Esophagus muscularis mucosa (tissue), 4 donors: ENCODE measurements around the gene GOLGA8O. TPM values are rescaled to one million over a fixed set of nuclear protein-coding genes. Genes with fewer than 3 reads are reported as not detected.
A peak's percentile ranks its signal among the peaks of the same experiment; 100 is the strongest.
"Not testable (repeated sequence)": the region's sequence is repeated elsewhere in the genome, so short reads cannot be mapped to it uniquely, and the experiment has no call there.

ENCODE experiments used
- DNase-seq: peaks from one replicate; pipeline ENCODE4 v3.0.0-alpha.2; 2017; ENCODE audit errors: extremely low spot score
- H3K27ac ChIP-seq, 4 donors: fragments of 200-600 bp; sonication (generic); replicated peaks in 1 of 4; 1 replicate in 3 of 4; 2 replicates in 1 of 4; pipeline ENCODE4 v1.5.1; 2016 to 2019; ENCODE audit warnings: mild to moderate bottlenecking in 1 of 4
- H3K27me3 ChIP-seq, 4 donors: fragments of 200-600 bp; sonication (generic); one replicate each; pipeline versions ENCODE4 v1.5.1 to v1.6.0; 2016 to 2019
- H3K36me3 ChIP-seq, 4 donors: fragments of 200-600 bp; sonication (generic); one replicate each; pipeline ENCODE4 v1.5.1; 2016 to 2019
- H3K4me1 ChIP-seq, 4 donors: fragments of 200-600 bp; sonication (generic); one replicate each; pipeline ENCODE4 v1.5.1; 2016 to 2019
- H3K4me3 ChIP-seq, 4 donors: fragments of 200-600 bp; sonication (generic); 1 replicate in 2 of 4; 2 replicates in 2 of 4; pipeline ENCODE4 v1.5.1; 2016 to 2019; ENCODE audit warnings: mild to moderate bottlenecking in 4 of 4, moderate library complexity in 1 of 4
- H3K9me3 ChIP-seq, 4 donors: fragments of 200-600 bp; sonication (generic); 1 replicate in 3 of 4; 2 replicates in 1 of 4; pipeline ENCODE4 v1.5.1; 2016 to 2019
- WGBS: methylation state at CpG from one replicate; pipeline ENCODE4 v1.1.5; 2018; 5-methylcytosine and 5-hydroxymethylcytosine counted together
- intact Hi-C: fragments of 100-400 bp; cut with DNase I; formaldehyde crosslinking; loops from one replicate; pipeline ENCODE4 v1.15.1; 2023
- total RNA-seq, 4 donors: library from RNA; depleted of rRNA; stranded (reverse); fragments of >200 nt; gene quantifications; one replicate each; pipeline versions ENCODE4 v1.1.0 to v1.2.1, GENCODE V29; 2016

The GOLGA8O gene, protein sequence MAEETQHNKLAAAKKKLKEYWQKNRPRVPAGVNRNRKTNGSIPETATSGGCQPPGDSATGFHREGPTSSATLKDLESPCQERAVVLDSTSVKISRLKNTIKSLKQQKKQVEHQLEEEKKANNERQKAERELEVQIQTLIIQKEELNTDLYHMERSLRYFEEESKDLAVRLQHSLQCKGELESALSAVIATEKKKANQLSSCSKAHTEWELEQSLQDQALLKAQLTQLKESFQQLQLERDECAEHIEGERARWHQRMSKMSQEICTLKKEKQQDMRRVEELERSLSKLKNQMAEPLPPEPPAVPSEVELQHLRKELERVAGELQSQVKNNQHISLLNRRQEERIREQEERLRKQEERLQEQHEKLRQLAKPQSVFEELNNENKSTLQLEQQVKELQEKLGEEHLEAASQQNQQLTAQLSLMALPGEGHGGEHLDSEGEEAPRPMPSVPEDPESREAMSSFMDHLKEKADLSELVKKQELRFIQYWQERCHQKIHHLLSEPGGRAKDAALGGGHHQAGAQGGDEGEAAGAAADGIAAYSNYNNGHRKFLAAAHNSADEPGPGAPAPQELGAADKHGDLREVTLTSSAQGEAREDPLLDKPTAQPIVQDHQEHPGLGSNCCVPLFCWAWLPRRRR
- total RNA-seq, result under 1 TPM in 2 of 4 donors, not detected in 2; 0.33 to 0.39 TPM

DNA sequence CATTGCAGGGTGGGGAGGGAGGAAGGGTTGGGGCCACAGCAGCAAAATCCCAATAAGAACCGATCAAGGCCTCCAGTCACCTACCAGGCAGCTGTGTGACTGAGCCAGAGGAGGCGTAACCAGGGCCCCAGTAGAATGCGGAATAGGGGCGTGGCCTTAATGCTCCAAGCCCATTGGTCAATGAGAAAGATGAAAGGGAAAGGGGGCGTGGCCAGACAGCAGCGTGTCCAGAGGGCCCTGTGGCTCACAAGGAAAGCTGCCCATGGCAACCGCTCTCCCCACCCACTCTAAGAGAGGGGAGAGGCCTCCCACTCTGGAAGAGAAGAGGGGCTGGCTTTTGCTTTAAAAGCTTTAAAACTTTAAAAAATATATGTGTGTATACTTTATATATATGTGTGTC, at the start of gene GOLGA8O:
Gene GOLGA8O, minus strand, starts transcription at position 101 of the 400 bp plus-strand sequence. Its CDS starts 98 bp downstream, at position 3.
- H3K4me1 ChIP-seq, H3K27me3 ChIP-seq, DNase-seq, intact Hi-C loops, H3K36me3 ChIP-seq, H3K9me3 ChIP-seq, H3K4me3 ChIP-seq, H3K27ac ChIP-seq: not testable (repeated sequence)
- no CpG with 5 or more reads among the region's 7 CpGs for WGBS

DNA sequence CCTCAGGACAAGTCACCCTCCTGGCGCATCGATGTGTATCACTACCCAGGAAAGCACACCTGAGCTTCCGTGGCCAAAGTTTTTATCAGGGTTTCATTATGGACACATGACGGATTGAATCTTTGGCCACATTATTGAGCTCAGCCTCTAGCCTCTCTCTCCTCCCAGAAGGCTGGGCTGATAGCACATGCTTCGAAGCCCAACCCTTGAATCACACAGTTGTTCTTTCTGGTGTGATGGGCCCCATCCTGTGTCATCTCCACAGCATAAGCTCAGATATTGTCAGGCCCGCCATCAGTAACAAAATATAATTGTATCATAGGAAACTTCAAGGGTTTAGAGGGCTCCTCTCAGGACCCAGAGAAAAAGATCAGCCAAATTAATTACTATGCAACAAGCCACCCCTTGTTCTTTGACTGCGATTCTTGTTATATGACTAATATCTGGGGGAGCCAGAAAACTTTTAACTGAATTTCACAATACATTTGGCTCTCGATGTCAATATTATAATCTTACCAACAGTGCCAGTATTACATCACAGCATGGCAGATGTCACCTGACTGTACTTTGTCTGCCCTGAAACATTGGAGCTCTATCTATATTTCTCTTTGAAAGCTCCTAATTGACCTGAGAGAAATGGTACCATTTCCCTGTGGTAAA, 48.8 kb upstream of the GOLGA8O start:
- H3K4me3 ChIP-seq, H3K9me3 ChIP-seq, DNase-seq, intact Hi-C loops, H3K36me3 ChIP-seq, H3K4me1 ChIP-seq, H3K27me3 ChIP-seq, H3K27ac ChIP-seq: not testable (repeated sequence)
- no CpG with 5 or more reads among the region's 8 CpGs for WGBS

DNA sequence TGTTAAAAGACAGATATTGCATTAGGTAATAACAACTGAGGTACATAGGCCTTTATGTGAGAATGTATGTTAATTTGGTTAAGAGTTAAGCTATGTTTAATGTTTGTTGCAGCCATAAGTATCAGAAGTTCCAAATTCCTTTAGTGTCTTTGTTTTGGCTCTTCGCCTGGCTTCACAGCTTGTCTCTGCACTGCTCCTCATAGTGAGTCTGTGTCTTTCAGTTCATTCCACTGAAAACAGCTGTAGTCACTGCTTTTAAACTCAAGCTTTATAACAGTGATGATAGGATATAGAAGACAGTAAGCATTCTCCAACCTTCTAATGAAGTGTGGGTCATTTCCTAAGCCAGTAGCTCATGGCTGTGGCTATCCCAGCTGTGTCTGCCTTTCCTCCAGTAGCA, 47.5 kb upstream of the GOLGA8O start:
- H3K4me1 ChIP-seq, H3K36me3 ChIP-seq, H3K27me3 ChIP-seq, H3K4me3 ChIP-seq, H3K9me3 ChIP-seq, intact Hi-C loops, DNase-seq, H3K27ac ChIP-seq: not testable (repeated sequence)
- 25% methylated on average over 1 of the region's 1 CpG for WGBS

DNA sequence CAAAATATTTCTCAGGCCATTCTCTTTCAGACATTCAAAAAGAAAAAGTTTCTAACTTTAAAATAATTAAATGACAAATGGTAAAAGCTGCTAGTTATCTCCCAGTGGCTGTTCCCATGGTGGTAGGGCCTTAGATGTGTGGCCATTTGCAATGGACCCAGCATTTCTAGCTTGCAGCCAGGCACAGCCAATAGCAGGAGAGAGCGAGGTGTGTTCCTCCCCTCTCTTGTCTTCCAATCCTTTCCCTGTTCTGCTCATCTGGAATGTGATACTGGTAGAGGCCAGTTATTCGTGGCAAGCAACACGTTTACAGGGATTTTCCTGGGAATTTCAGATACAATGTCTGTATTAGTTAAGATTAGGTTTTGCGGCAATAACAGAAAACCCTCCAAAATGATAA, 37.3 kb upstream of the GOLGA8O start:
- H3K4me1 ChIP-seq, intact Hi-C loops, H3K4me3 ChIP-seq, H3K27ac ChIP-seq, H3K36me3 ChIP-seq, H3K27me3 ChIP-seq, H3K9me3 ChIP-seq, DNase-seq: not testable (repeated sequence)
- no CpG with 5 or more reads among the region's 4 CpGs for WGBS

DNA sequence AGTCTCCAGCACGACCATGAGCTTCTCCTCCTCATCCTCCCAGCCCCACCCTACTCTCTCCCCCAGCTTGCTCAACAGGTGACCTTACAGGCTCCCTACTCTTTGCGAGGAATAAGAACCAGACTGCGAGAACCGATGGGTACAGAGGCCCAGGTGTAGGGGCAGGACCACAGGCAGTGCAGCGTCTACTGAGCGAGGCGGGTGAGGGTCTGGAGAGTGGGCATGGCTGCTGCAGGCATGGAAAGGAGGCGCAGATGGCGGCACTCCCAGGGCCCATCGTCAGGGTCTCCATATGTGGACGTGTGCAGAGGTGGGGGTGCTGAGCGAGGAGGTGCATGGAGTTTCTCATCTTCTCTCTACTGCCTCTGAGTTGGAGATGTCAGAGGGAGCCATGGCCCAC, 31.0 kb upstream of the GOLGA8O start:
- H3K4me1 ChIP-seq, intact Hi-C loops, DNase-seq, H3K36me3 ChIP-seq, H3K27me3 ChIP-seq, H3K9me3 ChIP-seq, H3K4me3 ChIP-seq, H3K27ac ChIP-seq: not testable (repeated sequence)
- WGBS, result 93% methylated on average over 8 of the region's 12 CpGs

DNA sequence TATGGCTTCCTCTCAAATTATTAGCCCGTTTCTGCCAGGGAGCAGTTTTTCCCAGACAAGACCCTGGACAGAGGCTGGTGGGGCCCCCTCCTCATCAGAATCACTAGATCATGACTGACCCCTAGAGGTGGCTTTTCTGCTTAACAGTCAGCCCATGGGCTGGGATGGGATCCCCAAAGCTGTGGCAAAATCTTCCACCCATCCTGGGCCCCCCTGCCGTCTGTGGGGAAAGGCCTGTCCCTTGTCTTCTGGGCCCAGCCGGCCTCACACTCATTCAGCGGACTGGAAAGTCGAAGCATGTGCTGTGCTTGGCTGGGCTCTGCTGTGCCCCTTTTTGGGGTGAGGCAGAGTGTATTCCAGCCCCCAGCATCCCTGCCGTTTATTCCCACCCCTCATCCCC, 27.9 kb upstream of the GOLGA8O start:
- H3K27me3 ChIP-seq, intact Hi-C loops, H3K36me3 ChIP-seq, H3K9me3 ChIP-seq, H3K4me3 ChIP-seq, H3K27ac ChIP-seq, H3K4me1 ChIP-seq: not testable (repeated sequence)
- peak; percentile 31 for DNase-seq
- no CpG with 5 or more reads among the region's 6 CpGs for WGBS

DNA sequence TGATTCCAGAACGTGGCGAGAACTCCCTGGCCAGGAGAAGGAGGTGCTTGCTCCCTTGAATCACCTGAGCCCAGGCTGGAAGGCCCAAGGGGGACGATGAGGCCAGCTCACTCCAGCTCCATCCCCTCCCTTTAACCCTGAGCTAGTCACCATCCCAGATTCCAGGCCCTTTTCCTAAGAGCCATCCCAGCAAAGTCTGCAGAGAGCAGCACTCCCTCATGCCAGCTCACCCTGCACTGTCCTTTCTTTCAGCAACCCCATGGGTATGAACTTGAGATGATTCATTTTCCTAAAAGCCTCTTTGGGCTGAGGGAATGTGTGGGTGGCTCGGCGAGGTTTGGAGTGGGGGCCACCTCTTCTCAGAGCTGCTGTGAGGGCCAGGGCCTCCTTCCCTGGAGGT, 26.2 kb upstream of the GOLGA8O start:
- H3K27me3 ChIP-seq, H3K4me3 ChIP-seq, H3K27ac ChIP-seq, H3K4me1 ChIP-seq, H3K36me3 ChIP-seq, DNase-seq, intact Hi-C loops, H3K9me3 ChIP-seq: not testable (repeated sequence)
- no CpG with 5 or more reads among the region's 5 CpGs for WGBS

DNA sequence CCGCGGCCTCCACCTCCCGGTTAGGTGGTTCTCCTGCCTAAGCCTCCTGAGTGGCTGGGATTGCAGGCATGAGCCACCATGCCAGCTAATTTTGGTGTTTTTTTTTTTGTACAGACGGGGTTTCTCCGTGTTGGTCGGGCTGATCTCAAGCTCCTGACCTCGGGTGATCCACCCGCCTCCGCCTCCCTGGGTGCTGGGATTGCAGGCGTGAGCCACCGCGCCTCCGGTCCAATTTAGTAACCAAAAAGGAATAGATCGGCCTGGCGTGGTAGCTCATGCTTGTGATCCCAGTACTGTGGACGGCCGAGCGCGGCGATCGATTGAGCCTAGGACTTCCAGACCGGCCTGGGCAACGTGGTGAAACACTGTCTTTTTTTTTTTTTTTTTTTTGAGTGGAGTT, 12.6 kb upstream of the GOLGA8O start:
- WGBS, result 96% methylated on average over 21 of the region's 23 CpGs
- H3K27me3 ChIP-seq, H3K27ac ChIP-seq, DNase-seq, H3K4me3 ChIP-seq, H3K36me3 ChIP-seq, H3K4me1 ChIP-seq, intact Hi-C loops, H3K9me3 ChIP-seq: not testable (repeated sequence)

DNA sequence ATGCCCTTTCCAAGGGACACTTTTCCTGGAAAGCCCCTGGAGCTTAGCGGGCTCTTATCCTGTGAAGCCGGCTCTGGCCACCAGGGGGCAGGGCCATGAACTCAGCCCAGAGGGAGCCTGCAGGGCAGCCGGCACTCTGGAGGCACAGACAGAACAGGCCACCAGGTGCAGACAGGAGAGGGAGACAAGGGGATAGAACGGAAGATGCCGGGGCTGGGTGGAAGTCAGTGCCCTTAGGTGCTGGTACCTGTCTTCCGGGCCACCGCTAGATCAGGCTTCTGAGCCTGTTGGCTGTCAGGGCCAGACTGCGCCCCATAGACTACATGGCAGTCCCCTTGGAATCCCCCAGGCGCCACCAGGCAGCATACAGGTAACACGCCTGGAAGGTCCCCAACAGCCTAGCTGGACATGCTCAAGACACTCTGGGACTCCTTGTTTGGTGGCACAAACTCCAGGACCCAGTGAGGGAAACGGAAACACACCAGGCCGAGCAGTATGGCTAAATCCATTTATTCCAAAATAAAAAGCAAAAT, 14.9 kb downstream of the GOLGA8O start:
- 50% methylated on average over 5 of the region's 12 CpGs for WGBS
- H3K4me3 ChIP-seq, H3K9me3 ChIP-seq, intact Hi-C loops, H3K4me1 ChIP-seq, H3K36me3 ChIP-seq, H3K27ac ChIP-seq, DNase-seq, H3K27me3 ChIP-seq: not testable (repeated sequence)

DNA sequence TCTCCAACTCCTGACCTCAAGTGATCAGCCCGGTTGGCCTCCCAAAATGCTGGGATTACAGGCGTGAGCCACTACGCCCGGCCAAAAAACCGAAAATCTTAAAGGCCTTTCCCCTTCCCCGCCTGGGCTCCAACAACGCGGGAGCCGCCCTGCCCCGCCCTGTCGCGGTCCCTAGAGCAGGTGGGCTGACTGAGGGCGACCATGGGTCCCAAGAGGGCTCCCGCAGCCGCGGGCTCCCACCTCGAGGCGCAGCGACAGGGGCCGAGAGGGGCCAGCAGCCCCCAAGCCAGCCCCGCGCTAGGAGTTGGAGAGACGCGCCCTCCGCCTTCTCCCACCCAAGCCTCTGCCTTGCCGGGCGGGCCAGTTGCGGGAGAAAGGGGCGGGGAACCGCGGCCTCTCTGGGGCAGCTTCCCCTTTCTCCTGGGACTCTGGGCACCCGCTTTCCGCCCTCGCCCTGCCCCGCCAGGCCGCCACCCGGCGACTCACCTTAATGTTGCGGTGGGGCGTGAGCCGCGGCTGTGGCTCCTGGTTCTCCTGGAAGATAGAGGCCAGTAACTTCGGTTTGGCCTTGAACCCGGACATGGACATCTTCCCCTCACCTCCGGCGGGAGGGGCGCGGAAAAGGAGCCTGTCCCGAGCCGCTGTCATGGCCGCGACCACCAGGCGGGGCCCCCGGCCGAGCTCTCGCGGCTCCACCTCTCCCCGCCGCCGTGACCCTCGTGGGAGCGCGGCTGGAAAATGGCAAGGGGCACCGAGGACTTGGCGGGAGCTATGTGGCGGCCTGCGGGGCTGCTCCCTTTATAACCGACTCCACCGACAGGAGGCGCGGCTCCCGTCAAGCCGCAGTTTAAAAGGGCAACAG, 21.1 kb downstream of the GOLGA8O start:
- DNase-seq, H3K4me1 ChIP-seq, H3K36me3 ChIP-seq, H3K27me3 ChIP-seq, intact Hi-C loops, H3K27ac ChIP-seq, H3K9me3 ChIP-seq, H3K4me3 ChIP-seq: not testable (repeated sequence)
- no CpG with 5 or more reads among the region's 73 CpGs for WGBS

DNA sequence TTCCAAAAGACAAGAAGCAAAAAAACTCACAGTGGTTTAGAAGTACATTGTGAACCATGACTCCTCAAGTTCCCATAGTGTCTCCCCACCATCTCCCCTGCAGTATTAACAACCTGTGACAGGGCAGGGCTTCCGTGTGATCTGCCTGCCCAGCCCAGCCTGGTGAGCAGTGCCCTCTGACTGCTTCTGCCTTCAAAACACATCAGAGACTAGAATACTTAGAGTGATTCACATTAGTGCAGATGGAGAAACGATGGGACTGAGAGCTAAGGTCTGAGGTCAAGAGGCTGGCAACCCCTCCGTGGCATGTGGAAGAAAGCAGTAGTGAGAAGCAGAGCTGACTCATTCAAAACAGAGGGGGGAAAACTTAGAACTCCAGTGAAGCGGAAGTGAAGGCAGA, 27.8 kb downstream of the GOLGA8O start:
- DNase-seq, H3K9me3 ChIP-seq, H3K4me1 ChIP-seq, H3K36me3 ChIP-seq, H3K27me3 ChIP-seq, intact Hi-C loops, H3K27ac ChIP-seq, H3K4me3 ChIP-seq: not testable (repeated sequence)
- whole genome bisulfite sequencing, result 29% methylated on average over 1 of the region's 4 CpGs

DNA sequence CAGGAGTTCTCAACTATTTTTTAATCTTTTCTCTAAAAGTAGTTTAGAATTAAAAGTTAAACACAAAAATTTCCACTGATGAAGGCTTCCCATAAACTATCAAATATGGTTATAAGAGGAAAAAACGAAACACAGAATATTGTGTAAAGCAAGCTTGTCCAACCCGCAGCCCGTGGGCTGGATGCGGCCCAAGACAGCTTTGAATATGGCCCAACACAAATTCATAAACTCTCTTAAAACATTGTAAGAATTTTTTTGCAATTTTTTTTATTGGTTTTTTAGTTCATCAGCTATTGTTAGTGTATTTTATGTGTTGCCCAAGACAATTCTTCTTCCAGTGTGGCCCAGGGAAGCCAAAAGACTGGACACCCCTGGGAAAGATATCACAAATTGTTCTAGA, 28.9 kb downstream of the GOLGA8O start:
- 83% methylated on average over 4 of the region's 4 CpGs for WGBS
- H3K27me3 ChIP-seq, H3K9me3 ChIP-seq, H3K36me3 ChIP-seq, H3K27ac ChIP-seq, intact Hi-C loops, H3K4me1 ChIP-seq, H3K4me3 ChIP-seq: not testable (repeated sequence)
- peak; percentile 62 for DNase-seq
